HEK293T (cell line): Measurements from ENCODE around the gene GTF2IRD2.
"Not testable (repeated sequence)": the region's sequence is repeated elsewhere in the genome, so short reads cannot be mapped to it uniquely, and the experiment has no call there.

Experiments
- ELF4 ChIP-seq: fragments of 450-650 bp; IDR thresholded peaks from 2 replicates; pipeline ENCODE4 v1.6.1; 2017; ENCODE audit warnings: antibody characterized with exemption
- FOXK2 ChIP-seq: fragments of 450-650 bp; IDR thresholded peaks from 2 replicates; pipeline ENCODE4 v1.6.1; 2016; ENCODE audit warnings: mild to moderate bottlenecking
- FOXM1 ChIP-seq: fragments of 450-650 bp; IDR thresholded peaks from 2 replicates; pipeline ENCODE4 v1.6.1; 2017; ENCODE audit warnings: mild to moderate bottlenecking, borderline replicate concordance
- HDGF ChIP-seq: fragments of 450-650 bp; IDR thresholded peaks from 2 replicates; pipeline ENCODE4 v1.6.1; 2017; ENCODE audit warnings: antibody characterized with exemption, borderline replicate concordance
- NFRKB ChIP-seq: fragments of 450-650 bp; IDR thresholded peaks from 2 replicates; pipeline ENCODE4 v1.6.1; 2016; ENCODE audit warnings: mild to moderate bottlenecking, moderate library complexity
- SP1 ChIP-seq: fragments of 450-650 bp; IDR thresholded peaks from 2 replicates; pipeline ENCODE4 v1.6.1; 2017
- SUZ12 ChIP-seq: fragments of 450-650 bp; IDR thresholded peaks from 2 replicates; pipeline ENCODE4 v1.6.1; 2016; ENCODE audit warnings: mild to moderate bottlenecking
- TARDBP ChIP-seq: fragments of 450-650 bp; IDR thresholded peaks from 2 replicates; pipeline ENCODE4 v1.6.1; 2016
- TF ChIP-seq, protein P1 (sequence below): fragments of 450-650 bp; IDR thresholded peaks from 2 replicates; pipeline ENCODE4 v1.6.1; 2016

- TF ChIP-seq HDGF, NFRKB, FOXK2, TARDBP, FOXM1, SUZ12, SP1, ELF4: not testable (repeated sequence)
- TF ChIP-seq, protein P1, sequence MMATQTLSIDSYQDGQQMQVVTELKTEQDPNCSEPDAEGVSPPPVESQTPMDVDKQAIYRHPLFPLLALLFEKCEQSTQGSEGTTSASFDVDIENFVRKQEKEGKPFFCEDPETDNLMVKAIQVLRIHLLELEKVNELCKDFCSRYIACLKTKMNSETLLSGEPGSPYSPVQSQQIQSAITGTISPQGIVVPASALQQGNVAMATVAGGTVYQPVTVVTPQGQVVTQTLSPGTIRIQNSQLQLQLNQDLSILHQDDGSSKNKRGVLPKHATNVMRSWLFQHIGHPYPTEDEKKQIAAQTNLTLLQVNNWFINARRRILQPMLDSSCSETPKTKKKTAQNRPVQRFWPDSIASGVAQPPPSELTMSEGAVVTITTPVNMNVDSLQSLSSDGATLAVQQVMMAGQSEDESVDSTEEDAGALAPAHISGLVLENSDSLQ: not testable (repeated sequence)
Observed at GRCh38 chr7:74830411-74830810, 21.0 kb downstream of the GTF2IRD2 start.
